ENCODE results near the gene IFNAR1.

Gene IFNAR1

DNA sequence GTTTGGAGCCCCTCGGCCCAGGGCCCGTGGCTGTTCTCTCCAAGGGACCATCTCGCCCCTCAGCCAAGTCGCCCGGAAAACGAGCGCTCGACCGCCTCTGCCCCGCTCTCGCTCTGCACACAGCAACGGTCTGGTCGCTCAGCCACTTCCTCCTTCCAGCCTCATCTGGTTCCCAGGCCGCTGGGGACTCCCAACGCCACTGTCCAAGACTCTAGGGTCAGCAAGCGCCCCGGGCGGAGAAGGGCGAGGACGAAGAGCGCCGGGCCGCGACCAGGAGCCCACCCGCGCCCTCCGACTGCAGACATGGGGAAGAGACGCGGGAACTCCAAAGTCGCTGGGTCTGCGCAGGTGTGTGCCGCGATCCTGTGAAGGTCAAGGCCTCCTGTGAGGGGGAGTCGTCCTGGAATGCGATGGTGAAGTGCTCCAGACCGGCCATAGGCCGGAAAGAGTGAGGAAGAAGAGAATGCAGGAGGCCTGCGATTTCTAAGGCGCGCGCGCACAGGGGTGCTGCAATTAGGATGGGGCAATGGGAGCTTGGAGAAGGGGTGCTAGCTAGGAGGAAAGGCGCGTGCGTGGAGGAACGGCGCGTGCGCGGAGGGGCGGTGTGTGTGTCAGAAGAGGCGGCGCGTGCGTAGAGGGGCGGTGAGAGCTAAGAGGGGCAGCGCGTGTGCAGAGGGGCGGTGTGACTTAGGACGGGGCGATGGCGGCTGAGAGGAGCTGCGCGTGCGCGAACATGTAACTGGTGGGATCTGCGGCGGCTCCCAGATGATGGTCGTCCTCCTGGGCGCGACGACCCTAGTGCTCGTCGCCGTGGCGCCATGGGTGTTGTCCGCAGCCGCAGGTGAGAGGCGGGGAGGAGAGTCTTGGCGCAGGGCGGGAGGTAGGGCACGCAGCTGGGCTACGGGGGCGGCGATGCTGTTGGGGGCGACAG, at the start of gene IFNAR1:
TSS of gene IFNAR1 (plus strand) at position 680 of the 931 bp plus-strand sequence. CDS start at position 766, 86 bp downstream.
- DNase-seq (ENCODE audit: low read depth) = peak; percentile 75

DNA sequence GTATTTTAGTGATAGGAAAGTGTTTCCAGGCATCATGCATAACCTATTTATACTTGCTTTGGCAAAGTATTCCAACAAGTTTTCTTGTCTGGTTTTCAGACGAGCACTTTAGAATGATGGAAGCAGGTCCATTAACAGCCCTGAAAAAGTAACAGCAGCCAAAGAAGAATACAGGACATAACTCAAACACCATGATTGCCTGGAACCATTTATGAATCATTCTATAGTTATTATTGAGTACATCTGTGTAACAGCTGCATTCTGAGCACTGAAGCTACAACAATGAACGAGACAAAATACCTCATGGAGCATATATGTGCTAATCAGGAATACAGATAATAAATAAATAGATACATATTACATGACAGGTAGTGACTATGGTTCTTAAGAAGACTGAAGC, 46.0 kb upstream of the IFNAR1 start:
- no peak for DNase-seq (ENCODE audit: low read depth)

DNA sequence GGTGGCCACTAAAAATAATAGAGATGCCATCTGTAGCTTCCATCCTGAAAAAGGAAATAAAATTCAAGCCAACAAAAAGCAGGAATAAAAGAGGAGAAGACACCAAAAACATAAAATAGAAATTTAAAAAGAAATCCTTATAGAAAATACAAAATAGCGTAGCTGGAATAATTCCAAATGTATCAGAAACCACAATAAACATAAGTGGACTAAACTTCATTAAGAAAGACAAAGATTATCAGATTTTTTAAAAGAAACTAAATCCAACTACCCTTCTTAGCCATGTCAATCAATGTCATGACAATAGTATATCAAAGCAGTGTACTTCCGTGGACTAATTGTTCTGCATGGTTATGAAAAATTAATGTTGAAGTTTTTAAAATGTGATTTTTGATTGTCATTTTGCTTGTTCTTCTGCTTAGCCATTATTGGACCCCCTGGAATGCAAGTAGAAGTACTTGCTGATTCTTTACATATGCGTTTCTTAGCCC, 45.4 kb upstream of the IFNAR1 start:
- no peak for DNase-seq (ENCODE audit: low read depth)

DNA sequence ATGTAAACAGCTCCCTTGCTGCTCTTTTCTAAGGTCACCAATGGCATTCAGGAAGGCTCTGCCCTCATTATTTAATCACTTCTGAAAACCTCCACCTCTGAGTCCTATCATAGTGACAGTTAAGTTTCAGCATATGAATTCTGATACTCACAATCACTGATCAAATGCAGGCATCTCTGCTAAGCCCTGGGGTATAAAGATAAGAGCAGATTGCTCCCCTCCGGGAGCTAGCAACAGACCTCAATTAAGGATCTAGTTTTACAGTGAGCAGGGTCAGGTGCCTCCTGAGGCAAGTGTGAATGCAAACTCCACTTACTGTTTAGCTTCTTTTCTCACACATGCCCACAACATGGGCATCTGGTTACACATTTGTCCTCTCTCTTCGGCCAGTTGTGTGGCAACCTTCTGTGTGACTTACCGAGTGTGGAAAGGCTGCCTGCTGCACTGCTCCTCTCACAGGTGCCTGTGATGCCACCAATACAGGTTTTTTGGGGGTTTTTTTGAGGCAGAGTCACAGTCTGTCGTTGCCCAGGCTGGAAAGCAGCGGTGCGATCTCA, 43.6 kb upstream of the IFNAR1 start:
- no peak for DNase-seq (ENCODE audit: low read depth)

DNA sequence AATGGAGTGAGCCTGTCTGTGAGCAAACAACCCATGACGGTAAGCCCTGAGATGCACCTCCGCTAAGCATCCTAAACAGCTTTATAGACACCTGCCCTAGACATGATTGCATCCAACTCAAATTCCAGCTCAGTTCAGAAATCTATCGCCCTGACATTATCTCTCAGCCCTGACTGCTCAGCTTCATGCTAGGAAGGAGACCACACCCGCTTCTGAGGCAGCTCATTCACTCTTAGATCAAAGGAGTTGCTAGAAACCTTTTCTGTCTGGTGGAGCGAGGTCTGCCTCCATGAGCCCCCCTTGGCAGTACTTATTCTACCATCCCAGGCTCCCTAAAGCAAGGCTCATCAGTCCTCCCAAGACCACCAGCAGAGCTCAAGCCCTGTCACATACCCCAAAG, 41.6 kb upstream of the IFNAR1 start:
- DNase-seq (ENCODE audit: low read depth) = no peak

DNA sequence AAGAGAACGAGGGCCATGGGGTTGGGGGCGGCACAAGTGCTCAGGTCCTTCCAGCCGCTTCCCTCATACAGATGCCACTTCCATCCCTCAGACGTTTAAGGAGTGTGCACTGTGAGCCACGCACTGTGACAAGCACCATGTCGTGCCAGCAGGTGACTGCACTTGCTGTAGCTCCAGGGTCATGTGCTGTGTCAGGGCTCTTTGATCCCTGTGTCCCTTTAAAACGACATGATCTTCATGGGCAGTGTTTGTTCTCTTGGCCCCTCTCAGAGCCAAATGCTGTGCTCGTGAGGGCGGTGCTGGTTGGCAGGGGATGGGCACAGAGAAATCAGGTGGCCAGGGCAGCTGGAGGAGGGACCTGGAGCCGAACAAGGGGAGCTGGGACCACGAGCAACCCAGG, 38.7 kb upstream of the IFNAR1 start:
- DNase-seq (ENCODE audit: low read depth) = no peak

DNA sequence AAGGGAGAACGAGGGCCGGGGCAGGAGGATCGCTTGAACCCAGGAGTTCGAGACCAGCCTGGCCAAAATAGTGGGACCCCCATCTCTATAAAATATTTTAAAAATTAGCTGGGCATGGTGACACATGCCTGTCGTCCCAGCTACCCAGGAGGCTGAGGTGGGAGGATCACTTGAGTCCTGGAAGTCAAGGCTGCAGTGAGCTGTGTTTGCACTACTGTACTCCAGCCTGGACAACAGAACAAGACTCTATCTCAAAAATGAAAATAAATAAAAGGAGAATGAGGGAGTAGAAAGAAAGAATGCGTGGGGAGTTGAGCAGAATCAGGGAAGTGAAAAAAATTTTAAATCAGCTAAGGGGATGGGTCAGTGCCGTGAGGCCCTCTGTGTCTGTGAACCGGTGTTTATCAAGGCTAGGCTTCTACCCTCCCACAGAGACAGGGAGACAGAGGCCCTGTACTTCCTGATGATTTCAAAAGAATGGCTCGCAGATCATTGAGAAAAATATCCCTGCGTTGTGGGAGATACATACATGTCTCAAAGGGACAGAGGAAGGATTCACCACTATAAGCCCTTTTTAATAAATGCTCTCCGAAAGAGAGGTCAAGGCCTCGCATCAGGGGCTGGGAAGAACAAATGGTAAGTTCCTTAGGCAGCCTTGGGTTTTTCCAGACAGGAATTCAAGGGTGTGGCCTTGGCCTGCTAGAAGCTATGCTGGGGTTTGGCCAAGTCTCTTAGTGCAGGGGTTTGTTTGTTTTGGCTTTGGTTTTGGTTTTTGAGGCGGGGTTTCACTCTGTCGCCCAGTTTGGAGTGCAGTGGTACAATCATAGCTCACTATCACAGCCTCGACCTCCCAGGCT, 37.9 kb upstream of the IFNAR1 start:
- DNase-seq (ENCODE audit: low read depth) = no peak

DNA sequence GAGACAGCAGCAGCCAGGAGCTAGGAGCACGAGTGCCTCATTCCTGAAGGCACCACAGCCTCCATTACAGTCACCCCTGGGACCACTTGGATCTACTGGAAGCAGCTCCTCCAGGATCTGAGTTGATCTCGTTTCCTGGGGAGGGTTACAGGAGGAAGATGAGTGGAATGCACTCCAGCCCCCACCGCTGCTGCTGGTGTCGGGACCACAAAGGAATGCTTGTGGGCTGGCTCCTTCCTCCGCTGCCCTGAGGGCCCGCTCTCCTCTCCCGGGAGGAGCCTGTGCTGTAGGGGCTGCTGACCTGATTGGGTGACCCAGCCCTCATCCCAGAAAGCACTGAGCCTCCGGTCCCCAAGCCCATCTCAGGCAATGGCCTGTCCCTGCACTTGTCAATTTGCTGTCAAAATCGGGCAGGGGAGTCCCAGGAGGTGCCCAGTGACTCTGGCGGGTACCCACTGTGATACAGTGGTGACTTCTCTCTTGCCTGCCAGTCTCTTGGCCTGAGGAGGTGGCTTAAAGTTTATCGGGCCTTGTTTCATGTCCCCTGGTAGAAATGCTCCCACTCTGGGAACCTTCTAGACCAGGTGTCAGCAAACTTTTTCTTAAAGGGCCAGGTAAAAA, 35.5 kb upstream of the IFNAR1 start:
- no peak for DNase-seq (ENCODE audit: low read depth)

DNA sequence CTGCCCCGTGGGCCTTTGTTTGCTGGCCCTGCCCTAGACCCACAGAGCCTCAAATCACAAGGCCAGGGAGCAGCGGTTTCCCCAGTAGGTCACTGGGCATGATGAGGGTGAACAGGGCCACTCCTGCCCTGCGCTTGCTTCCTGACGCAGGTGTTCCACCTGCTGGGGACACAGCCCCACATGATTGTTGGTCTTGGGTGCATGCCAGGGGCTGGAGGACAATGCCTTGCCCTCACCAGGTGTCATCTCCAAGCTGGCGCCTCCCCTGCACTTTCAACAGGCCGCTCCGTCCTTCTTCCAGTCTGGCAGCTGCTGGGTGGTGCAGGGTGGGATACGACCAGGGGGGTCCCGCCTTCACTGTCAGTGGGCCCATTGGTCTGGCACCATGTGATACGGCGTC, 34.3 kb upstream of the IFNAR1 start:
- DNase-seq (ENCODE audit: low read depth) = no peak

DNA sequence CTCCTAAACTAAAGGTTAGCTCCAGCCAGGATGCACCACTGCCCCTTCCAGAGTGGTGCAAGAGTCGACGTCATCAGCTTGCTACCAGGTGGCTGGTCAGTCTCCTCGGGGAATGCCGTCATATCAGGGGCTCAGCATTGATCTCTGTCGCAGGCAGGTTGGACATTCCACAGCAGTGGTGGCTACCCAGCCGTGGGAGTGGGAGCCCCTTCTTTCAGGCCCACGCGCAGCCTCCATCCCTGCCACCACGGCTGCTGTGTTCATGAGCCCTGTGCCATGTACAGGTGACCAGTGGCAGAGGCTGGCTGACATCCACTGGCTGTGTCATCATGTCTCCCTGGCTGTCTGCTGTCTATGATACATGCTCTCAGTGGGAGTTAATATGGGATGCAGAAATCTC, 33.1 kb upstream of the IFNAR1 start:
- DNase-seq (ENCODE audit: low read depth) = no peak

DNA sequence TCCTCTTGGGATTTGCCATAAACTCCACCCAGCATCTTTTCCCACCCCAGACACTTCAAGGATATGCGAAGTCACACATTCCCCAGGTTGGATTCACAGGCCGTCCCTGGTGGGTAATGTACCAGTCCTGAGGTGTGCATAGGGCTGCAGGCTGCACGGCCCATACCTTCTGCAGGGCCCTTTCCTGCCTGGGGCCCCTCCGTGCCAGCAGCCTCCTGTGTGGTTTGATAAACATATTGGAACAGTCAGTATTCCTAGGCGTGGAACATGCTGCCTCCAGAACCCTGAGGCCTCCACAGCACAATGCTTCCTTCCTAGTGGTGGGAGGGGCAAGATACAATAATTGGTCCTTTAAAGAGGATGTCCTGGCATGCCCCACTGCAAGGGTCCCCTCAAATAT, 32.0 kb upstream of the IFNAR1 start:
- DNase-seq (ENCODE audit: low read depth) = no peak

DNA sequence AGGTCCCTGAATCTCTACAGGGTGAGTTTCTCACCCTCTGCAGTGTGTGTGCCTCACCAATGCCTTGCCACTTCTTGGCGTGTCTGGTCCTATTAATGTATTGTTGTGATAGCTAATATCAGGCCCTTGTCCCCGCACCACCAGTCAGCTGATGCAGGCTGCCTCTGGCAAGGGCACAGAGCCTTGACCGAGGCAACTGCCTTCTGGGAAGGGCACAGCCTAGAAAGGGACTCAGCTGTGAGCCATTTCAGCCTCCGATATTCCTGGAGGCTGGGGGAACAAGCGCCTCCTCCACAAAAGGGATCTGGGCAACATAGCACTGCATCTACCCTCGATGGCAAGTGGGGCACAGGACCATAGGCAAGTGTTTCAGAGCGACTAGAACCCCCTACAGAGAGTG, 31.6 kb upstream of the IFNAR1 start:
- no peak for DNase-seq (ENCODE audit: low read depth)

DNA sequence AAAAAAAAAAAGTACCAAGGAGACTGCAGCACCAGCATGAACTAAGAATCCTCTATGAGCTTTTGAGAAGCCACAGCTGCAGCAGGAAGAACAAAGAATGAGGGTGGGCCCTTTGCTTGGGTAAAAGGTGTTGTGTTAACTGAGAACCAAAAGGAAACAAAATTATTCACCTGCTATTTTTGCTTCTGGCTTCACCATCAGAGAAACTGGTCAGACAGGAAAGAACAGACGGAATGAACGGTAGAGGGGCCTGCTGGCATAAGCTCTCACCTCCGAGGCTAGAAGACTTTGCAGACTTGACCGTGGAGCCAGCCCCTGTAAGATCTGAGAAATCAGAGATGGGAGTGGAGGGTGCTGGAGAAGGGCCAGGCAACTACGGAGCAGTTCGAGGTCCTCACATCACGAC, 31.0 kb upstream of the IFNAR1 start:
- DNase-seq (ENCODE audit: low read depth) = no peak

DNA sequence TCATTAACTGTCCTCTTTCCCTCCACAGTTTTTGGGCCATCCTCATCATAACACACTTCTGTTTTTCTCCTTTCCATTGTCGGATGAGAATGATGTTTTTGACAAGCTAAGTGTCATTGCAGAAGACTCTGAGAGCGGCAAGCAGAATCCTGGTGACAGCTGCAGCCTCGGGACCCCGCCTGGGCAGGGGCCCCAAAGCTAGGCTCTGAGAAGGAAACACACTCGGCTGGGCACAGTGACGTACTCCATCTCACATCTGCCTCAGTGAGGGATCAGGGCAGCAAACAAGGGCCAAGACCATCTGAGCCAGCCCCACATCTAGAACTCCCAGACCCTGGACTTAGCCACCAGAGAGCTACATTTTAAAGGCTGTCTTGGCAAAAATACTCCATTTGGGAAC, 28.6 kb upstream of the IFNAR1 start:
- DNase-seq (ENCODE audit: low read depth) = no peak

DNA sequence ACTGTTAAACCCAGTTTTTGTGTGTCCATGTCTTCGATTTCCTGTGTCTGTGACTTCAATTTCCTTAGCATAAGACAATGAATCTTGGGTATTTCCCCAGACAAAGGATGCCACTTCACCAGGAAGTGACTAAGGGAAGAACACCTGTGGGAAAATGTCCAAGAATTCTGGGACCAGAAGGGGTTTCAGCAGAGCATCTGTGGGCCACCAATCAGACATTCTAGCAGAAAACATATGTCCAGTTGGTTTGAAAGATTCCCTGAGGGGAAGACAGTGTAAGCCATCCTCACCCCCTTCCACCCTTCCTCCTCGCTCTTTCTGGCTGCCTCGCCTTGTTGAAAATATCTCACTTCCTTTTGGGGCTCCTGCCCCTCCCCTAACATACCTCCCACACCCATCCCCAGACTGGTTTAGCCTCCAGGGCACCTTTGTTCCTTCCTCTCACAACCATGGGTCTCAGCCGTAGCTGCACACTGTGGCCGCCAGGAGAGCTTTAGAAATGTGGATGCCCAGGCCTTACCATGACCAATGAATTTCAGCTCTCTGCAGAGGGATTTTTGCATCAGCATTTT, 25.5 kb upstream of the IFNAR1 start:
- DNase-seq (ENCODE audit: low read depth) = no peak

DNA sequence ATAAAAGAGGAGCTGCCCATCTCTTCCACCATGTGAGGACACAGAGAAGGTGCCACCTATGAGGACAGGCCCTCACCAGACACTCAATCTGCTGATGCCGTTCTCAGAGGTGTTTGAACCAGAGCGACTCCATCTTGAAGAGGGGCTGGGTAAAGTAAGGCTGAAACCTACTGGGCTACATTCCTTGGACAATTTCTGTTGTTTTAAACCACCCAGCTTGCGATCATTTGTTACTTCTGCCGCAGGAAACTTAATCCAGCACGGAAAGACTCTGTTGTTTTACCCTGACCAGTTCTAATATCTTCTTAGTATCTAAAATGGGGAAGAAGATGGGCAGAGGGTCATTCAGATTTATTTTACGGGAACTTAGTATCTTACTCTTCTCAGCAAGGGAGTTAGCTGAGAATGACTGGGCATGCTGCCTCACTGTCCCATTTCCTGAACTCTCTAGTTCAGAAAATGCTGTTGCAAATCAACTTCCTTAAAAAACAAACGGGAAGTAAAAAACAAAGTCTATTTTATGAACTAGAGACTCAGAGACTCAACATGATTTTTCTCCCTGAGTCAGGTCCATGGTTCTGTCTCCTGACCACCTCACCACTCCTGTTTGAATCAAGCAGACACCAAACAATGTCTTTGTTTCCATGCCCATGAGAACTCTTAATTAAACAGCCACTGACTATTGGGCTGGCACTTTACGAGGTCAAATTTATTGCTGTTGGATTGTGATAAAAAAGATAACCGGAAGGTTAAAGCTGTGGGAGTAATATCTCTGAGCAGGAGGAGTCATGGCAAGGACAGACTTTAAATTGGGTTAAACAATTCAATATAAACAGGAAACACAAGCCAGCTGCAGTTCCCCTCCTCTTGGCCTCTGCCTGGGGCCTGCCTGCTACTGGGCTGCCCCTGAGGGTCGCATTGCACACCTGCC, 23.8 kb upstream of the IFNAR1 start:
- DNase-seq (ENCODE audit: low read depth) = no peak

DNA sequence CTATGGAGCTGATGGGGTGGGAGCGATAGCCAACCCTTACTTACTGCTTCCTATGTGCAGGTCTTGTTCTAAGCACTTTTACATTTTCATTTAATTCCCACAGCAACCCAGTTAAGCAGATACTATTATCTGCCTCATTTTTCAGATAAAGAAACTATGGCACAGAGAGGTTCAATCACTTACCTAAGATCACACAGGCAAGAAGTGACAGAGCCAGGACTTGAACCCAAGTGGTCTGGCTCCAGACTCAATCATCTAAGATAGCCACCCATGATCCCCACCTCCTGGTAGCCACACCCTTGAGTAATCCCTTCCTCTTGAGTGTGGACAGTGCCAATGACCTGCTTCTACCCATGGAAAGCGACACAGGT, 23.2 kb upstream of the IFNAR1 start:
- no peak for DNase-seq (ENCODE audit: low read depth)

DNA sequence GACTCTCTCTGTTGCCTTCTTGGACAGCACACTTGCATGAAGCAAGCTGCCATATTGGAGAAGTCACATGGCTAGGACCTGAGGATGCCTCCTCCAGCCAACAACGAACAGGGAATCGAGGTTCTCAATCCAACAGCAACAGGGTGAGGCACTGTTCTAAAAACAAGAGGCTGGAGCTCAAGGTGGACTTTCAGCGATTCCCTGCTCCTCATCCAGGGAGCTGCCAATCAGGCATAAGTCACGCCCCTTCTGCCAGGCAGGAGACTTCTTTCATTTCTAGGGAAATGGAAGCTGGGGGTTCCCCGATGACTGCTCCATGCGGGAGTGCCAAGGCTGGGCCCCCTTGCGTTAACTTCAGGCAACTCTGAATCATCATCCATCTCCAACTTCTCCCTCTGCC, 22.7 kb upstream of the IFNAR1 start:
- no peak for DNase-seq (ENCODE audit: low read depth)

DNA sequence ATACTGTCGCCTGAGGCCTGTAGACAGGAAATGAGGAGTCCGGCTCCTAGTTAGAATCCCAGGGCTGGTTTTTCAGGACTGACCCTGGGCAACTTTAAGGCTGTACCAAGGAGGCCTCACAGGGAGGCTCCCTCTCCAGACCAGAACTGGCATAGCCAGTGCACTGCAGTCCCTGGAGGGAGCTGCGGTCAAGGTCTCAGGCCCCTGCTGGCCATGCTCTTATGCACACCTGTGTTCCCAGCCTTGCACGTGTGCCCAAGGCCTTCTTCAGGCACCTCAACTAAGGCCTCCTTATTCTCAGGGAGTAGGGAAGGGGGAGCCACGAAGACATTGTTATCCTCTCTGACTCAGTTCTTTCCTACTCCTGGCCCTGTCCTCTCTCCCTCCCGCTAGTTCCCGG, 22.0 kb upstream of the IFNAR1 start:
- DNase-seq (ENCODE audit: low read depth) = no peak

DNA sequence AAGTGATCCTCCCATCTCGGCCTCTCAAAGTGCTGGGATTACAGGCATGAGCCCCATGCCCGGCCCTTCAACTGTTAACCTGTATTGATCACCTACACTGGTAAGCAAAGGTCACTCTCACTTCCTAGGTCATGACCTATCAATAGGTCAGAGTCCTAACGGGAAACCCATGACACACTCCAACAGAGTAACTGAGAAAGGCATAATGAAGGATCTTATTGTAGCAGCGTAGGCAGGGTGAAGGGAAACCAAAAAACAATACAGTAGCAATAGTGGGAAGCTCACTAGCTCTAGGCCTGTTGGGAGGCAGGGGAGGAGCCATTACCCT, 19.5 kb upstream of the IFNAR1 start:
- DNase-seq (ENCODE audit: low read depth) = no peak

DNA sequence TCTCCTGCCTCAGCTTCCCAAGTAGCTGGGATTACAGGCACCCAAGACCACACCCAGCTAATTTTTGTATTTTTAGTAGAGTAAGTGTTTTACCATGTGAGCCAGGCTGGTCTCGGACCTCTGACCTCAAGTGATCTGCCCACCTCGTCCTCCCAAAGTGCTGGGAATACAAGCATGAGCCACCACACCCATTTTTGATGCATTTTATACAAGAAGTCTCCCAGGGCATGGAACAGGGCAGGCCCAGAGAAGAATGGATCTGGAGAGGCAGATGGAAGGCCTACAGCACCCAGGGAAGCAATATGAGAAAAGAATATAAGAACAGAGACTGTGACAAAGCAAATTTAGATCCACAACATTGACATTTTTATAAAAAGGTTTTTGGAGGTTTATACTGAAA, 18.8 kb upstream of the IFNAR1 start:
- DNase-seq (ENCODE audit: low read depth) = no peak
